Measurements from ENCODE around the gene MYEOV.

MYEOV gene

GRCh38 chr11:69308491-69308911 is 14.5 kb downstream of the MYEOV start:
- CTCF ChIA-PET: interaction anchor here (1.1 to 1.5 kb wide), 3 partner anchors 9 to 335 kb away, joined by 3 to 4 read pairs (median 3); no protein-coding TSS in a partner anchor
- DNase-seq (ENCODE audit: low read depth, low spot score): no peak
- POLR2A ChIA-PET: no interaction called here
- H3K4me3 ChIP-seq (ENCODE audit: low read depth, low read length): no peak overlapping the region
- TF ChIP-seq CTCF (IDR thresholded peaks at IDR 0.05; ENCODE audit: insufficient read depth, low read length, missing control alignments): no peak

GRCh38 chr11:69308936-69309615 is 15.1 kb downstream of the MYEOV start:
- no peak overlapping the region for H3K4me3 ChIP-seq (ENCODE audit: low read depth, low read length)
- ChIA-PET POLR2A (interaction anchor here (1.4 to 1.5 kb wide), 2 partner anchors 10 to 12 kb away, joined by 3 to 4 read pairs; no protein-coding TSS in a partner anchor), CTCF (interaction anchor here (0.8 to 1.5 kb wide), 5 partner anchors 9 to 334 kb away, joined by 3 to 5 read pairs (median 3); no protein-coding TSS in a partner anchor)
- no peak for TF ChIP-seq CTCF (IDR thresholded peaks at IDR 0.05; ENCODE audit: insufficient read depth, low read length, missing control alignments)
- DNase-seq (ENCODE audit: low read depth, low spot score): no peak

GRCh38 chr11:69309631-69310280 is 15.8 kb downstream of the MYEOV start:
- POLR2A ChIA-PET: interaction anchor here (1.4 to 1.5 kb wide), 2 partner anchors 11 to 13 kb away, joined by 3 to 4 read pairs; no protein-coding TSS in a partner anchor
- DNase-seq (ENCODE audit: low read depth, low spot score): no peak
- CTCF ChIA-PET: interaction anchor here (0.8 to 1.5 kb wide), 3 partner anchors 8 to 17 kb away, joined by 3 to 5 read pairs (median 4); no protein-coding TSS in a partner anchor

GRCh38 chr11:69310351-69310750 is 16.4 kb downstream of the MYEOV start:
- CTCF ChIA-PET: interaction anchor here (0.9 to 1.9 kb wide), 2 partner anchors 10 to 43 kb away, joined by 3 to 6 read pairs; no protein-coding TSS in a partner anchor
- DNase-seq (ENCODE audit: low read depth, low spot score): no peak
- no peak for TF ChIP-seq CTCF (IDR thresholded peaks at IDR 0.05; ENCODE audit: insufficient read depth, low read length, missing control alignments)
- POLR2A ChIA-PET: interaction anchor here (1.4 to 1.5 kb wide), 2 partner anchors 12 to 13 kb away, joined by 3 to 4 read pairs; no protein-coding TSS in a partner anchor
- no peak overlapping the region for H3K4me3 ChIP-seq (ENCODE audit: low read depth, low read length)

More at GRCh38 chr11:69309631-69310280, 15.8 kb downstream of the MYEOV start:
- TF ChIP-seq CTCF (IDR thresholded peaks at IDR 0.05; ENCODE audit: insufficient read depth, low read length, missing control alignments): no peak
- H3K4me3 ChIP-seq (ENCODE audit: low read depth, low read length): no peak overlapping the region

GRCh38 chr11:69310934-69311766 is 17.2 kb downstream of the MYEOV start:
- POLR2A ChIA-PET: no interaction called here

More at GRCh38 chr11:69310934-69311766, 17.2 kb downstream of the MYEOV start:
- CTCF ChIA-PET: interaction anchor here (1.3 to 2.0 kb wide), 5 partner anchors 9 to 42 kb away, joined by 4 to 6 read pairs (median 5); partner anchors contain the start of gene MYEOV
- no peak overlapping the region for H3K4me3 ChIP-seq (ENCODE audit: low read depth, low read length)
- no peak for DNase-seq (ENCODE audit: low read depth, low spot score)
- no peak for TF ChIP-seq CTCF (IDR thresholded peaks at IDR 0.05; ENCODE audit: insufficient read depth, low read length, missing control alignments)
